Endothelial cell of umbilical vein (primary cell): Measurements from ENCODE around the gene THUMPD3.

ENCODE experiments used
- FOS ChIP-seq: IDR thresholded peaks from 2 replicates; pipeline ENCODE4 v1.6.1; 2011; ENCODE audit warnings: mild to moderate bottlenecking, low read length, moderate library complexity, borderline replicate concordance; ENCODE audit not compliant: insufficient read depth
- POLR2A ChIP-seq: IDR thresholded peaks from 2 replicates; pipeline ENCODE4 v1.6.1; 2012; ENCODE audit warnings: low read depth, mild to moderate bottlenecking, control low read depth, low read length
- TF ChIP-seq, protein P1 (sequence below), 2 donors: IDR thresholded peaks; 1 replicate in 1 of 2; 2 replicates in 1 of 2; pipeline ENCODE4 v1.5.1; 2011; ENCODE audit warnings: low read length in 2 of 2, mild to moderate bottlenecking in 2 of 2, moderate library complexity in 2 of 2, control low read depth in 1 of 2, inconsistent platforms in 1 of 2, low read depth in 1 of 2; ENCODE audit not compliant: insufficient read depth in 1 of 2; ENCODE audit errors: extremely low read depth in 1 of 2

DNA sequence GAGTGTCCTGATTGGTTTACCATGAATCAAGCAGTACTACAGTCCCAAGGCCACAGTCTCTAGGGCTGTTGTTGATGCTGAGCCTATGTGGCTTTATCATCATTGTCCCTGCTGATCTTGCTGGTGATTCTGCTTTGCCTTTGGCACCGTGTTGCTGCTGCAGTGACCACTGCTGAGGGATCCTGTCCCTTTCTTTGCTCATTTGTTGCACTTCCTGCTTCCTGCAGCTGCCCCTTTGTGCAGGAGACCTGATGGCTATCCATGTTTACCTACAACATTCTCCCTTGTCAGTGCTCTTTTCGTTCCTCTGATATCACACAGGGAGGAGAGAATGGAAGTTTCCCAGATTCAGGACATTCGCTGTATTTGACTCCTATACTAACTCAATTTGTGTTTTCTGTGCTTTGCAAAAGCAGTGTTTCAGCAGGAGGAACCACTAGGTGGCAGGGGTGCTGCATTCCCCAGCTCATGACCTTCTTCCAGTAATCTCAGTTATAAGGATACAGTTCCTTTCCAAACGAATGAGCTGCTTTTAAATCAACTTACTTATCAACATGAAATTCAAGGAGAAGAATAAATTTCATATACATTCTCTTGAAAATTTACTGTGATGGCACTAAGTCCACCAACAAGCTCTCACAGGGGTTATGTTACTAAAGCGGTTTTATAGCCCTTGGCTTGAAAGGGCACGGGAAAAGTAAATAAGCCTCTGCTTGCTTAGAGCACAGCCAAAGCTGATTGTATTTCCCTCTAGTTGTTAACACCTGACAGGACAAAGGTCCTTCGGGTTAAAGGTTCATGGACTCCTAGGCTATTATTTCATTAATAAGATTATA is 9.7 kb upstream of the THUMPD3 start:
- TF ChIP-seq, protein P1, sequence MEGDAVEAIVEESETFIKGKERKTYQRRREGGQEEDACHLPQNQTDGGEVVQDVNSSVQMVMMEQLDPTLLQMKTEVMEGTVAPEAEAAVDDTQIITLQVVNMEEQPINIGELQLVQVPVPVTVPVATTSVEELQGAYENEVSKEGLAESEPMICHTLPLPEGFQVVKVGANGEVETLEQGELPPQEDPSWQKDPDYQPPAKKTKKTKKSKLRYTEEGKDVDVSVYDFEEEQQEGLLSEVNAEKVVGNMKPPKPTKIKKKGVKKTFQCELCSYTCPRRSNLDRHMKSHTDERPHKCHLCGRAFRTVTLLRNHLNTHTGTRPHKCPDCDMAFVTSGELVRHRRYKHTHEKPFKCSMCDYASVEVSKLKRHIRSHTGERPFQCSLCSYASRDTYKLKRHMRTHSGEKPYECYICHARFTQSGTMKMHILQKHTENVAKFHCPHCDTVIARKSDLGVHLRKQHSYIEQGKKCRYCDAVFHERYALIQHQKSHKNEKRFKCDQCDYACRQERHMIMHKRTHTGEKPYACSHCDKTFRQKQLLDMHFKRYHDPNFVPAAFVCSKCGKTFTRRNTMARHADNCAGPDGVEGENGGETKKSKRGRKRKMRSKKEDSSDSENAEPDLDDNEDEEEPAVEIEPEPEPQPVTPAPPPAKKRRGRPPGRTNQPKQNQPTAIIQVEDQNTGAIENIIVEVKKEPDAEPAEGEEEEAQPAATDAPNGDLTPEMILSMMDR (IDR thresholded peaks at IDR 0.05; ENCODE audit: extremely low read depth in 1 of 2, insufficient read depth in 1 of 2, low read depth in 1 of 2, low read length in 2 of 2) = peak; percentile 86 to 92
- no peak for TF ChIP-seq POLR2A
- no peak for TF ChIP-seq FOS
